A549 (cell line): ENCODE results near the gene RUNX1. TPM values are rescaled to one million over a fixed set of nuclear protein-coding genes. Genes with fewer than 3 reads are reported as not detected.

Experiments used
- ATAC-seq, 2 experiments: fragments of 200-7000 bp in 1 of 2; fragments of >200 bp in 1 of 2; cut with Nextera tagmentation in 1 of 2; cut with Tn5 transposase in 1 of 2; 3 replicates each; pipeline versions ENCODE4 v1.8.0 to v1.9.1; 2018 to 2020; ENCODE audit warnings: mild to moderate bottlenecking in 1 of 2, moderate library complexity in 1 of 2
- CTCF ChIA-PET: fragments of 300-600 bp; sonication (Branson Sonifier 250); formaldehyde crosslinking; extraction: SDS; loops from one replicate; lab custom pipeline; 2021; ENCODE audit warnings: antibody characterized with exemption, inconsistent platforms; lab: Yijun Ruan, JAX
- POLR2A ChIA-PET: fragments of 350-600 bp; formaldehyde crosslinking; extraction: SDS; loops from one replicate; lab custom pipeline; 2021; ENCODE audit warnings: antibody characterized with exemption, inconsistent platforms; lab: Yijun Ruan, JAX
- DNase-seq, 2 experiments: peaks; one replicate each; pipeline versions ENCODE4 v3.0.0 to v3.0.0-alpha.2; 2011 to 2016; ENCODE audit warnings: low read depth in 1 of 2, low spot score in 1 of 2
- FAIRE-seq: peaks from 2 replicates; lab custom pipeline; 2011; peaks lifted over from hg19 to GRCh38; lab: Jason Lieb, UNC
- H3K27ac ChIP-seq, 2 experiments: fragments of >200 bp; sonication (Bioruptor Twin); formaldehyde crosslinking; 3 replicates each; pipeline ENCODE4 v1.5.1; 2016 to 2017
- H3K4me1 ChIP-seq: fragments of >200 bp; sonication (Bioruptor Twin); formaldehyde crosslinking; 3 replicates; pipeline ENCODE4 v1.6.1; 2016
- H3K4me2 ChIP-seq: fragments of >200 bp; sonication (Bioruptor Twin); formaldehyde crosslinking; 3 replicates; pipeline ENCODE4 v1.6.1; 2016
- H3K4me3 ChIP-seq: fragments of >200 bp; sonication (Bioruptor Twin); formaldehyde crosslinking; 3 replicates; pipeline ENCODE4 v1.5.1; 2016
- H3K9me3 ChIP-seq: fragments of >200 bp; sonication (Bioruptor Twin); formaldehyde crosslinking; 3 replicates; pipeline ENCODE4 v1.6.1; 2016
- CBX8 ChIP-seq: fragments of 200-600 bp; sonication (generic); IDR thresholded peaks from 2 replicates; pipeline ENCODE4 v1.6.1; 2016
- CHD2 ChIP-seq: fragments of 150-350 bp; IDR thresholded peaks from 2 replicates; pipeline ENCODE4 v1.6.1; 2014; ENCODE audit warnings: low read length; ENCODE audit not compliant: partially characterized antibody
- EHF ChIP-seq: fragments of 250-450 bp; sonication (Bioruptor Pico); IDR thresholded peaks from 2 replicates; pipeline ENCODE4 v1.5.0; 2020; ENCODE audit warnings: mild to moderate bottlenecking
- ELK1 ChIP-seq: fragments of 150-350 bp; IDR thresholded peaks from 2 replicates; pipeline ENCODE4 v1.6.1; 2014; ENCODE audit warnings: low read depth, mild to moderate bottlenecking, low read length
- ESRRA ChIP-seq: fragments of 150-350 bp; IDR thresholded peaks from 2 replicates; pipeline ENCODE4 v1.6.1; 2014; ENCODE audit warnings: mild to moderate bottlenecking, low read length, borderline replicate concordance
- GATA3 ChIP-seq: IDR thresholded peaks from 2 replicates; pipeline ENCODE4 v1.6.1; 2012; ENCODE audit warnings: borderline replicate concordance
- MAX ChIP-seq: IDR thresholded peaks from 2 replicates; pipeline ENCODE4 v1.6.1; 2012
- MAZ ChIP-seq: fragments of 150-350 bp; IDR thresholded peaks from 2 replicates; pipeline ENCODE4 v1.6.1; 2014; ENCODE audit warnings: antibody characterized with exemption, low read depth, low read length, borderline replicate concordance
- MYC ChIP-seq: IDR thresholded peaks from 2 replicates; pipeline ENCODE4 v1.6.1; 2012; ENCODE audit warnings: mild to moderate bottlenecking, inconsistent platforms, low read length, improper control_type of control experiment, borderline replicate concordance
- NPAS2 ChIP-seq: fragments of 250-450 bp; sonication (Bioruptor Pico); IDR thresholded peaks from 2 replicates; pipeline ENCODE4 v1.8.0; 2022; ENCODE audit warnings: mild to moderate bottlenecking, moderate library complexity, borderline replicate concordance
- POLR2AphosphoS2 ChIP-seq: conservative IDR thresholded peaks from 2 replicates; pipeline ENCODE4 v1.6.1; 2012; ENCODE audit warnings: low read length, improper control_type of control experiment, inconsistent platforms
- RARB ChIP-seq: fragments of 250-450 bp; sonication (Bioruptor Pico); IDR thresholded peaks from 2 replicates; pipeline ENCODE4 v1.8.0; 2021; ENCODE audit warnings: mild to moderate bottlenecking, moderate library complexity
- RNF2 ChIP-seq: fragments of 200-600 bp; sonication (generic); IDR thresholded peaks from 2 replicates; pipeline ENCODE4 v1.6.1; 2016; ENCODE audit warnings: low read depth, mild to moderate bottlenecking, antibody characterized with exemption, moderate library complexity, borderline replicate concordance
- WGBS: methylation state at CpG from one replicate; pipeline ENCODE4 v1.1.6; 2017; ENCODE audit errors: missing lambda C conversion rate; 5-methylcytosine and 5-hydroxymethylcytosine counted together
- polyA plus RNA-seq, 4 experiments: library from polyadenylated mRNA; depleted of rRNA in 3 of 4; stranded (reverse); fragments of >200 nt; fragmentation: RNase III in 1 of 4; extraction: RNeasy Plus Mini Kit Qiagen cat#74134 plus additional on column Dnase treatment in 1 of 4; gene quantifications; 2 replicates in 3 of 4; 3 replicates in 1 of 4; pipeline ENCODE4 v1.2.3, GENCODE V29; 2011 to 2017
- TF ChIP-seq, protein P1 (sequence below): fragments of 200-600 bp; sonication (generic); IDR thresholded peaks from 2 replicates; pipeline ENCODE4 v1.6.1; 2016; ENCODE audit warnings: antibody characterized with exemption, mild to moderate bottlenecking, moderate library complexity
- TF ChIP-seq, protein P2 (sequence below): IDR thresholded peaks from 2 replicates; pipeline ENCODE4 v1.6.1; 2012; ENCODE audit warnings: low read depth, borderline replicate concordance
- TF ChIP-seq, protein P3 (sequence below): fragments of >200 bp; sonication (Bioruptor Twin); formaldehyde crosslinking; IDR thresholded peaks from 3 replicates; pipeline ENCODE4 v1.5.1; 2016
- TF ChIP-seq, protein P4 (sequence below): IDR thresholded peaks from 2 replicates; pipeline ENCODE4 v1.6.1; 2012

The RUNX1 gene
- polyA plus RNA-seq, 2 of the 4 experiments (the other 2 are of a cell fraction) = 5.5 TPM

GRCh38 chr21:34935898-34936297, 113.2 kb downstream of the RUNX1 start:
- POLR2A ChIA-PET = no interaction called here
- whole genome bisulfite sequencing = 56% methylated on average over 4 of the region's 4 CpGs
- H3K4me3 ChIP-seq = no peak overlapping the region
- H3K4me1 ChIP-seq = peaks cover 18% of the 10 kb centered on the region
- CTCF ChIA-PET = interaction anchor here (1.3 kb wide), 1 partner anchor 464 kb away, joined by 3 read pairs; no protein-coding TSS in a partner anchor
- TF ChIP-seq, protein P1, sequence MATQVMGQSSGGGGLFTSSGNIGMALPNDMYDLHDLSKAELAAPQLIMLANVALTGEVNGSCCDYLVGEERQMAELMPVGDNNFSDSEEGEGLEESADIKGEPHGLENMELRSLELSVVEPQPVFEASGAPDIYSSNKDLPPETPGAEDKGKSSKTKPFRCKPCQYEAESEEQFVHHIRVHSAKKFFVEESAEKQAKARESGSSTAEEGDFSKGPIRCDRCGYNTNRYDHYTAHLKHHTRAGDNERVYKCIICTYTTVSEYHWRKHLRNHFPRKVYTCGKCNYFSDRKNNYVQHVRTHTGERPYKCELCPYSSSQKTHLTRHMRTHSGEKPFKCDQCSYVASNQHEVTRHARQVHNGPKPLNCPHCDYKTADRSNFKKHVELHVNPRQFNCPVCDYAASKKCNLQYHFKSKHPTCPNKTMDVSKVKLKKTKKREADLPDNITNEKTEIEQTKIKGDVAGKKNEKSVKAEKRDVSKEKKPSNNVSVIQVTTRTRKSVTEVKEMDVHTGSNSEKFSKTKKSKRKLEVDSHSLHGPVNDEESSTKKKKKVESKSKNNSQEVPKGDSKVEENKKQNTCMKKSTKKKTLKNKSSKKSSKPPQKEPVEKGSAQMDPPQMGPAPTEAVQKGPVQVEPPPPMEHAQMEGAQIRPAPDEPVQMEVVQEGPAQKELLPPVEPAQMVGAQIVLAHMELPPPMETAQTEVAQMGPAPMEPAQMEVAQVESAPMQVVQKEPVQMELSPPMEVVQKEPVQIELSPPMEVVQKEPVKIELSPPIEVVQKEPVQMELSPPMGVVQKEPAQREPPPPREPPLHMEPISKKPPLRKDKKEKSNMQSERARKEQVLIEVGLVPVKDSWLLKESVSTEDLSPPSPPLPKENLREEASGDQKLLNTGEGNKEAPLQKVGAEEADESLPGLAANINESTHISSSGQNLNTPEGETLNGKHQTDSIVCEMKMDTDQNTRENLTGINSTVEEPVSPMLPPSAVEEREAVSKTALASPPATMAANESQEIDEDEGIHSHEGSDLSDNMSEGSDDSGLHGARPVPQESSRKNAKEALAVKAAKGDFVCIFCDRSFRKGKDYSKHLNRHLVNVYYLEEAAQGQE = no peak
- TF ChIP-seq MAZ = no peak
- TF ChIP-seq, protein P2, sequence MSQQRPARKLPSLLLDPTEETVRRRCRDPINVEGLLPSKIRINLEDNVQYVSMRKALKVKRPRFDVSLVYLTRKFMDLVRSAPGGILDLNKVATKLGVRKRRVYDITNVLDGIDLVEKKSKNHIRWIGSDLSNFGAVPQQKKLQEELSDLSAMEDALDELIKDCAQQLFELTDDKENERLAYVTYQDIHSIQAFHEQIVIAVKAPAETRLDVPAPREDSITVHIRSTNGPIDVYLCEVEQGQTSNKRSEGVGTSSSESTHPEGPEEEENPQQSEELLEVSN = no peak
- TF ChIP-seq MAX = no peak
- no peak for TF ChIP-seq ELK1
- no peak for TF ChIP-seq RARB
- no peak for TF ChIP-seq EHF
- TF ChIP-seq, protein P3, sequence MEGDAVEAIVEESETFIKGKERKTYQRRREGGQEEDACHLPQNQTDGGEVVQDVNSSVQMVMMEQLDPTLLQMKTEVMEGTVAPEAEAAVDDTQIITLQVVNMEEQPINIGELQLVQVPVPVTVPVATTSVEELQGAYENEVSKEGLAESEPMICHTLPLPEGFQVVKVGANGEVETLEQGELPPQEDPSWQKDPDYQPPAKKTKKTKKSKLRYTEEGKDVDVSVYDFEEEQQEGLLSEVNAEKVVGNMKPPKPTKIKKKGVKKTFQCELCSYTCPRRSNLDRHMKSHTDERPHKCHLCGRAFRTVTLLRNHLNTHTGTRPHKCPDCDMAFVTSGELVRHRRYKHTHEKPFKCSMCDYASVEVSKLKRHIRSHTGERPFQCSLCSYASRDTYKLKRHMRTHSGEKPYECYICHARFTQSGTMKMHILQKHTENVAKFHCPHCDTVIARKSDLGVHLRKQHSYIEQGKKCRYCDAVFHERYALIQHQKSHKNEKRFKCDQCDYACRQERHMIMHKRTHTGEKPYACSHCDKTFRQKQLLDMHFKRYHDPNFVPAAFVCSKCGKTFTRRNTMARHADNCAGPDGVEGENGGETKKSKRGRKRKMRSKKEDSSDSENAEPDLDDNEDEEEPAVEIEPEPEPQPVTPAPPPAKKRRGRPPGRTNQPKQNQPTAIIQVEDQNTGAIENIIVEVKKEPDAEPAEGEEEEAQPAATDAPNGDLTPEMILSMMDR = no peak
- TF ChIP-seq CBX8 = no peak
- TF ChIP-seq, protein P4, sequence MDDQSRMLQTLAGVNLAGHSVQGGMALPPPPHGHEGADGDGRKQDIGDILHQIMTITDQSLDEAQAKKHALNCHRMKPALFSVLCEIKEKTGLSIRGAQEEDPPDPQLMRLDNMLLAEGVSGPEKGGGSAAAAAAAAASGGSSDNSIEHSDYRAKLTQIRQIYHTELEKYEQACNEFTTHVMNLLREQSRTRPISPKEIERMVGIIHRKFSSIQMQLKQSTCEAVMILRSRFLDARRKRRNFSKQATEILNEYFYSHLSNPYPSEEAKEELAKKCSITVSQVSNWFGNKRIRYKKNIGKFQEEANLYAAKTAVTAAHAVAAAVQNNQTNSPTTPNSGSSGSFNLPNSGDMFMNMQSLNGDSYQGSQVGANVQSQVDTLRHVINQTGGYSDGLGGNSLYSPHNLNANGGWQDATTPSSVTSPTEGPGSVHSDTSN = no peak
- TF ChIP-seq CHD2 = no peak
- TF ChIP-seq POLR2AphosphoS2 = no peak
- TF ChIP-seq MYC = no peak
- H3K4me2 ChIP-seq = no peak overlapping the region
- no peak overlapping the region for H3K27ac ChIP-seq
- no peak for FAIRE-seq
- DNase-seq = no peak
- H3K9me3 ChIP-seq = no peaks in the 10 kb centered on the region
- no peak for ATAC-seq

GRCh38 chr21:34935452-34935851, 113.7 kb downstream of the RUNX1 start:
- Histone ChIP-seq H3K9me3 (no peaks in the 10 kb centered on the region), H3K4me1 (peaks cover 18% of the 10 kb centered on the region), H3K27ac (no peak overlapping the region), H3K4me3 (no peak overlapping the region), H3K4me2 (no peak overlapping the region)
- CTCF ChIA-PET = interaction anchor here (0.6 to 1.3 kb wide), 3 partner anchors 60 to 786 kb away, joined by 3 read pairs; no protein-coding TSS in a partner anchor
- no peak for FAIRE-seq
- DNase-seq = no peak
- POLR2A ChIA-PET = no interaction called here
- ATAC-seq = no peak
- TF ChIP-seq EHF (no peak), ESRRA (no peak), GATA3 (no peak), NPAS2 (no peak), RNF2 (no peak)
- 65% methylated on average over 1 of the region's 1 CpG for WGBS
